Activated T-cell treated with anti-CD3 and anti-CD28 coated beads for 48 hours (primary cell): Measurements from ENCODE around the gene RGS21.
"Not testable (repeated sequence)": the region's sequence is repeated elsewhere in the genome, so short reads cannot be mapped to it uniquely, and the experiment has no call there.

Experiments
- DNase-seq: peaks from one replicate; pipeline ENCODE4 v3.0.0-alpha.2; 2020; ENCODE audit warnings: low read depth

The RGS21 gene

GRCh38 chr1:192316942-192317450 is at the start of gene RGS21:
TSS of gene RGS21 (plus strand) at chr1:192316992. CDS start at chr1:192343037, 26,045 bp downstream.
- no peak for DNase-seq

- no peak for DNase-seq
Observed at GRCh38 chr1:192268468-192269052, 48.2 kb upstream of the RGS21 start.

GRCh38 chr1:192270398-192270797 is 46.4 kb upstream of the RGS21 start:
- no peak for DNase-seq

GRCh38 chr1:192272732-192273131 is 44.1 kb upstream of the RGS21 start:
- no peak for DNase-seq

GRCh38 chr1:192274588-192274987 is 42.2 kb upstream of the RGS21 start:
- no peak for DNase-seq

- DNase-seq, result no peak
Observed at GRCh38 chr1:192277635-192278034, 39.2 kb upstream of the RGS21 start.

GRCh38 chr1:192284927-192285326 is 31.9 kb upstream of the RGS21 start:
- DNase-seq, result no peak

- DNase-seq, result no peak
Observed at GRCh38 chr1:192303029-192303428, 13.8 kb upstream of the RGS21 start.

- DNase-seq, result not testable (repeated sequence)
Observed at GRCh38 chr1:192308314-192308713, 8.5 kb upstream of the RGS21 start.

GRCh38 chr1:192311281-192311680 is 5.5 kb upstream of the RGS21 start:
- no peak for DNase-seq

GRCh38 chr1:192327997-192328396 is 11.2 kb downstream of the RGS21 start:
- no peak for DNase-seq

GRCh38 chr1:192342842-192343241 is 26.1 kb downstream of the RGS21 start:
- DNase-seq, result no peak

GRCh38 chr1:192343344-192343743 is 26.6 kb downstream of the RGS21 start:
- no peak for DNase-seq

GRCh38 chr1:192349314-192349713 is 32.5 kb downstream of the RGS21 start:
- no peak for DNase-seq

- DNase-seq, result no peak
Observed at GRCh38 chr1:192350356-192350755, 33.6 kb downstream of the RGS21 start.

GRCh38 chr1:192351550-192351949 is 34.8 kb downstream of the RGS21 start:
- DNase-seq, result no peak

- DNase-seq, result no peak
Observed at GRCh38 chr1:192357924-192358323, 41.1 kb downstream of the RGS21 start.

GRCh38 chr1:192358402-192358801 is 41.6 kb downstream of the RGS21 start:
- no peak for DNase-seq

- no peak for DNase-seq
Observed at GRCh38 chr1:192358822-192359221, 42.0 kb downstream of the RGS21 start.

GRCh38 chr1:192363177-192363576 is 46.4 kb downstream of the RGS21 start:
- no peak for DNase-seq

GRCh38 chr1:192367436-192367835 is 50.6 kb downstream of the RGS21 start:
- no peak for DNase-seq

- no peak for DNase-seq
Observed at GRCh38 chr1:192375306-192375705, 58.5 kb downstream of the RGS21 start.

- no peak for DNase-seq
Observed at GRCh38 chr1:192376374-192376773, 59.6 kb downstream of the RGS21 start.

GRCh38 chr1:192378276-192378675 is 61.5 kb downstream of the RGS21 start:
- no peak for DNase-seq
